Right ventricle myocardium superior (tissue), 1 donor: ENCODE data around the gene VAV3. TPM values are rescaled to one million over a fixed set of nuclear protein-coding genes. Genes with fewer than 3 reads are reported as not detected.

ENCODE experiments used
- ATAC-seq: fragments of 200-7000 bp; cut with Tn5 transposase; one replicate; pipeline ENCODE4 v1.9.1; 2020; ENCODE audit warnings: mild to moderate bottlenecking; ENCODE audit not compliant: poor library complexity
- DNase-seq: peaks from one replicate; pipeline ENCODE4 v3.0.0-alpha.2; 2020
- intact Hi-C: fragments of 100-400 bp; cut with DNase I; formaldehyde crosslinking; loops from one replicate; pipeline ENCODE4 v1.11.2; 2022
- microRNA-seq: library from miRNA; unstranded; fragments of <30 nt; microRNA quantifications from one replicate; pipeline ENCODE4 v1.2.0, GENCODE V29; 2020
- total RNA-seq: library from RNA; stranded (reverse); fragmentation: NEBNext Ultra II Directional; extraction: Animal tissue kit (Norgen Biotek cat#: 25700); gene quantifications from one replicate; pipeline ENCODE4 v1.2.1, GENCODE V29; 2021
- donor health status: DM: no; HTN: yes; CAD: no; lungs with severe emphysema.

The VAV3 gene
- total RNA-seq, 1 donor from 2014 or later = 1.6 TPM

GRCh38 chr1:107525961-107526360 is 439.0 kb downstream of the VAV3 start:
- DNase-seq (no peak), ATAC-seq (no peak)
- intact Hi-C loops = no loop called here

GRCh38 chr1:107525145-107525544 is 439.8 kb downstream of the VAV3 start:
- ATAC-seq (no peak), DNase-seq (no peak)
- intact Hi-C loops = no loop called here

GRCh38 chr1:107524301-107524700 is 440.7 kb downstream of the VAV3 start:
- intact Hi-C loops = no loop called here
- no peak for DNase-seq
- ATAC-seq = no peak

DNA sequence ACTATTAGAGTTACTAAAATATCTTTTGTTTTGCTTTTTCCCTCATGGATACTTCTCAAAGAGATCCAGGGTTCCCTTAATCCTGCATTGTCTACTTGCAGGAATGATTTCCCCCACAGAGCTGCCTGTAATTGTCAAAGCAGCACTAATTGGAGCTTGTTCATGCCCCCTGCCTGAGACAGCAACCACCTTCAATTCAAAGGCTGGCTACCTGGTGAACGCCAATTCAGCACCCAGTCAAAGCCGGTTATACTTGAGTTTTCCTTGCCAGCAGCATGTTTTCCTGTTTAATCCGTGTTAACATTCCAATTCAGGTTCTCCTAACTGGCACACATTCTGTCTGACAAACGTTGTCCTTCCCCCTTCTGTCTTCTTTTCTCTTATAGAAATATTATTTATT is 441.2 kb downstream of the VAV3 start:
- no peak for ATAC-seq
- intact Hi-C loops = no loop called here

GRCh38 chr1:107523061-107523460 is 441.9 kb downstream of the VAV3 start:
- no peak for ATAC-seq
- intact Hi-C loops = no loop called here
- DNase-seq = no peak

More for the DNA sequence above, 441.2 kb downstream of the VAV3 start:
- DNase-seq = no peak

Small RNA genes within 50 kb of the gene (microRNA-seq; reads per million reads assigned to microRNA genes)
- not detected for gene MIR7852

Other genes with a start within 250 kb of the VAV3 start
- 17.3 TPM for gene SLC25A24, start 235.2 kb upstream of the VAV3 start, total RNA-seq